ENCODE data around the gene AVPR2.

The AVPR2 gene

DNA sequence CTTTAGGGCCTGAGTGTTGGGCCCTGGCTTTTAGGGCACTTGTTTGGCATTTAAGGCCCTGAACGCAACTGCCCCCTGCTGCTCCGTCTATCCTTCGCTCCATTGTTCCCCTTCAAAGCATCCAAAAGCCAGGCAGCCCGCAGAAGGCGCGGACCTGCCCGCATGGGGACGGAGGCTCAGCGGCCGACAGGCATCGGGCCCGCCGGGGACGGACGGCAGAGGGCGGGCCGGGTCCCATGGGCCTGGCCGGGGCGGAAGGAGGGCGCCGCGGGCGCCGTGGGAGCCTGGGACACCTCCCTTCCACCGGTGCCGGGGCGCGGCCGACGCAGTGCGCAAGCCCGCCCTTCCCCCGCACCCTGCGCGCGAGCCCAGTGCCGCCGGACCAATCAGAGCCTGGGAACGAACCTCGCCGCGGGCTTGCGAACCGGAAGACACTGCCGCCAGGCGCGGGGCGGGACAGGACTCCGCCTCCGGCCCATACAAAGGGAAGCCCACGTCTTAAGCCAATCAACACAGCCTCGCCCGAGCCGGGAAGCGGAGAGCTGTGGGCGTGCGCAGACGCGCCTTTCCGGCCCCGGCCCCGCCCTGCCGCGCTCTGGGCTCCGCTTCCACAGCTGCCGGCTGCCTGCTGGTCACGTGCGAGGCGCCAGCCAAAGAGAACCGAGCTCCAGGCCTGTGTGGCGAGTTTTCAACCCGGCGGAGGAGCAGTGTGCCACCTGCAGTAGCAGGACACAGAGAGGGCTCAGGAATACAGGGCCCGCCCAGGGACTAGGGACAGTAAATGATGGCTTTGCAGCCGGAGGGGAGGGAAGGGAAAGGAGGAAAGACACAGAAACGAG, 23.7 kb downstream of the AVPR2 start:
- TF ChIP-seq POLR2AphosphoS5 (IDR thresholded peaks at IDR 0.05; ENCODE audit: low read depth, low read length) (peak; percentile 56), FOXP2 (optimal IDR thresholded peaks at IDR 0.05; ENCODE audit: borderline replicate concordance, extremely low read depth, extremely low read length, insufficient read depth) (no peak), SIN3A (IDR thresholded peaks at IDR 0.05; ENCODE audit: borderline replicate concordance, insufficient read depth, low read length) (no peak; the same call in 1 of the 2 replicates), TAF1 (IDR thresholded peaks at IDR 0.05; ENCODE audit: borderline replicate concordance, insufficient read depth, low read length) (peak; percentile 65; the same call in 1 of the 2 replicates)
- TF ChIP-seq, protein P1, sequence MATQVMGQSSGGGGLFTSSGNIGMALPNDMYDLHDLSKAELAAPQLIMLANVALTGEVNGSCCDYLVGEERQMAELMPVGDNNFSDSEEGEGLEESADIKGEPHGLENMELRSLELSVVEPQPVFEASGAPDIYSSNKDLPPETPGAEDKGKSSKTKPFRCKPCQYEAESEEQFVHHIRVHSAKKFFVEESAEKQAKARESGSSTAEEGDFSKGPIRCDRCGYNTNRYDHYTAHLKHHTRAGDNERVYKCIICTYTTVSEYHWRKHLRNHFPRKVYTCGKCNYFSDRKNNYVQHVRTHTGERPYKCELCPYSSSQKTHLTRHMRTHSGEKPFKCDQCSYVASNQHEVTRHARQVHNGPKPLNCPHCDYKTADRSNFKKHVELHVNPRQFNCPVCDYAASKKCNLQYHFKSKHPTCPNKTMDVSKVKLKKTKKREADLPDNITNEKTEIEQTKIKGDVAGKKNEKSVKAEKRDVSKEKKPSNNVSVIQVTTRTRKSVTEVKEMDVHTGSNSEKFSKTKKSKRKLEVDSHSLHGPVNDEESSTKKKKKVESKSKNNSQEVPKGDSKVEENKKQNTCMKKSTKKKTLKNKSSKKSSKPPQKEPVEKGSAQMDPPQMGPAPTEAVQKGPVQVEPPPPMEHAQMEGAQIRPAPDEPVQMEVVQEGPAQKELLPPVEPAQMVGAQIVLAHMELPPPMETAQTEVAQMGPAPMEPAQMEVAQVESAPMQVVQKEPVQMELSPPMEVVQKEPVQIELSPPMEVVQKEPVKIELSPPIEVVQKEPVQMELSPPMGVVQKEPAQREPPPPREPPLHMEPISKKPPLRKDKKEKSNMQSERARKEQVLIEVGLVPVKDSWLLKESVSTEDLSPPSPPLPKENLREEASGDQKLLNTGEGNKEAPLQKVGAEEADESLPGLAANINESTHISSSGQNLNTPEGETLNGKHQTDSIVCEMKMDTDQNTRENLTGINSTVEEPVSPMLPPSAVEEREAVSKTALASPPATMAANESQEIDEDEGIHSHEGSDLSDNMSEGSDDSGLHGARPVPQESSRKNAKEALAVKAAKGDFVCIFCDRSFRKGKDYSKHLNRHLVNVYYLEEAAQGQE (IDR thresholded peaks at IDR 0.05; ENCODE audit: insufficient read depth in 1 of 2, low read depth in 2 of 2, low read length in 2 of 2), result no peak

DNA sequence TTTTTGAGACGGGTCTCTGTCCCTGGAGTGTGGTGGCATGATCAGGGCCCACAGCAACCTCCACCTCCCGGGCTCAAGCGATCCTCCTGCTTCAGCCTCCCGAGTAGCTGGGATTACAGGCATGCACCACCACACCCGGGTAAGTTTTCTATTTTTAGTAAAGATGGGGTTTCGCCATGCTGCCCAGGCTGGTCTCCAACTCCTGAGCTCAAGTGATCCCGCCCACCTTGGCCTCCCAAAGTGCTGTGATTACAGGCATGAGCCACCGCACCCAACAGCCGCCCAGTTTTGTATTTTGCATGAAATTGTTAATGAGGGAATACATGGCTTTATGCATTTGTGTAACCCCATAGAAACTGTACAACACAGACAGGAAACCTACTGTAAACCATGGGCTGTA, 24.4 kb downstream of the AVPR2 start:
- TF ChIP-seq POLR2AphosphoS5 (IDR thresholded peaks at IDR 0.05; ENCODE audit: low read depth, low read length) (no peak), FOXP2 (optimal IDR thresholded peaks at IDR 0.05; ENCODE audit: borderline replicate concordance, extremely low read depth, extremely low read length, insufficient read depth) (no peak), SIN3A (IDR thresholded peaks at IDR 0.05; ENCODE audit: borderline replicate concordance, insufficient read depth, low read length) (no peak), TAF1 (IDR thresholded peaks at IDR 0.05; ENCODE audit: borderline replicate concordance, insufficient read depth, low read length) (no peak)
- TF ChIP-seq, protein P1 (IDR thresholded peaks at IDR 0.05; ENCODE audit: insufficient read depth in 1 of 2, low read depth in 2 of 2, low read length in 2 of 2), result no peak

DNA sequence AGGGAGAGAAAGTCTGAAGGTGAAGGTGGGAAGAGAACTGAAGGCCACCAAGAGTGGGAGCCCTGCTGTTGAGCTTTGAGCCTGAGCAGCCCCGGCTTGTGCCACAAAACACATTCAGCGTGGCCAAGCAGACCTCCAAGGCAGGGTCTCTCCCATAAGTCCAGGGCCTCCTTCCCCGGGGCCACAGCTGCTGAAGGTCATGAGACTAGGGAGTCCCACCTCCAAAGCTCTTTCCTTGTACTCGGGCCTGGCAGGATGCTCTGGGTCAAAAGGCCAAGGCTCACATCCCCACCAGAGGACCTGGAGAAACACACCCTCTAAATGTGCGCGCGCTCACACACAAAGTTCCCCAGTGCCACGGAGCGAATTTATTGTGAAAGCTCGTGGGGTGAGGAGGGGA, 25.1 kb downstream of the AVPR2 start:
- TF ChIP-seq, protein P1 (IDR thresholded peaks at IDR 0.05; ENCODE audit: insufficient read depth in 1 of 2, low read depth in 2 of 2, low read length in 2 of 2), result no peak
- no peak for TF ChIP-seq SIN3A (IDR thresholded peaks at IDR 0.05; ENCODE audit: borderline replicate concordance, insufficient read depth, low read length)

DNA sequence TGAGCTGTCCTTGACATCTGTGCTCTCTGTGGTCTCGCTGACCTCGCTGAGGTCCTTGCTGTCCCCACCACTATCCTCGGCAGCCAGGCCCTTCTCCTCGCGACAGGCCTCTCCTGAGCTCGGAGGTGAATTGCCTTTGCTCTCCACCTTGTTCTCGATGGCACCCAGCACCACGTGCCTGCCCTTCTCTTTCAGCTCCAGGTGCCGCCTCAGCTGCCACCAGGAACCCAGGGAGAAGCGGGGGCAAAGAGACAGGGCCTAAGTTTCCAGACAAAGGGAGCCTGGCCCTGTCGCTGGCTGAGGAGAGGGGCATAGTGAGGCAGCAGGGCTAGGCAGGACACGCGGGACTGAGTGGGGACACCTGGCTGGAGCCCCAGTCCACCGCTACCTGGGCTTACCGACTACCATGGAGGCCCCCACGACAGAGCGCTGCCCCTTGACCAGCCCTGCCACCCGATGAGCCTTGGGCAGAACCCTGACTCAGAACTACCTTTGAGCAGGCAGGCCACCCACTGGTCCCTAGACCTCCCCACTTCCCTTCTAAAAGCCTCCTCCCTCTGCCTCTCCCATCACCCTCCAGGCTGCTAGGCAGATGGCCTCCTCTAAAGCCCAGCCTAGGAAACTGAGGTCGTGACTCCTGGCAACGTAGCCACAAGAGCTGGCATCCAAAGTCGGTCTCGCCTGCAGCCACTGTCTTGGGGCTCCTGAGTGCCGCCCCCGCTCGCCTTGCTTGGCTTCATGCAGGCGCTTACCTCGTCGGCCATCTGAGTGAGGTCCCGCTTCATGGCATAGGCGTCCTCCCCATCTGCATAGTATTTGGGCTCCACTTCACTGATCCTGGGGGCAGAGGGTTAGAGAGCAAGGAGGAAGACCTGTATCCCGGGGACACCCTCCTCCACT, 25.8 kb downstream of the AVPR2 start:
- TF ChIP-seq TAF1 (IDR thresholded peaks at IDR 0.05; ENCODE audit: borderline replicate concordance, insufficient read depth, low read length) (no peak), FOXP2 (optimal IDR thresholded peaks at IDR 0.05; ENCODE audit: borderline replicate concordance, extremely low read depth, extremely low read length, insufficient read depth) (no peak)
- TF ChIP-seq, protein P1 (IDR thresholded peaks at IDR 0.05; ENCODE audit: insufficient read depth in 1 of 2, low read depth in 2 of 2, low read length in 2 of 2), result no peak
